Suprapubic skin (tissue), 3 donors: ENCODE results near the gene IGFBP4.

ENCODE experiments used
- POLR2A ChIP-seq, 2 donors: fragments of 450-650 bp; IDR thresholded peaks; one replicate each; pipeline ENCODE4 v1.6.1; 2017; ENCODE audit warnings: antibody characterized with exemption in 2 of 2, mild to moderate bottlenecking in 2 of 2, moderate library complexity in 2 of 2
- TF ChIP-seq, protein P1 (sequence below), 2 donors: fragments of 200-600 bp in 1 of 2; fragments of 450-650 bp in 1 of 2; sonication (generic) in 1 of 2; IDR thresholded peaks; one replicate each; pipeline ENCODE4 v1.5.1; 2016 to 2019; ENCODE audit warnings: antibody characterized with exemption in 2 of 2, mild to moderate bottlenecking in 1 of 2, moderate library complexity in 1 of 2

DNA sequence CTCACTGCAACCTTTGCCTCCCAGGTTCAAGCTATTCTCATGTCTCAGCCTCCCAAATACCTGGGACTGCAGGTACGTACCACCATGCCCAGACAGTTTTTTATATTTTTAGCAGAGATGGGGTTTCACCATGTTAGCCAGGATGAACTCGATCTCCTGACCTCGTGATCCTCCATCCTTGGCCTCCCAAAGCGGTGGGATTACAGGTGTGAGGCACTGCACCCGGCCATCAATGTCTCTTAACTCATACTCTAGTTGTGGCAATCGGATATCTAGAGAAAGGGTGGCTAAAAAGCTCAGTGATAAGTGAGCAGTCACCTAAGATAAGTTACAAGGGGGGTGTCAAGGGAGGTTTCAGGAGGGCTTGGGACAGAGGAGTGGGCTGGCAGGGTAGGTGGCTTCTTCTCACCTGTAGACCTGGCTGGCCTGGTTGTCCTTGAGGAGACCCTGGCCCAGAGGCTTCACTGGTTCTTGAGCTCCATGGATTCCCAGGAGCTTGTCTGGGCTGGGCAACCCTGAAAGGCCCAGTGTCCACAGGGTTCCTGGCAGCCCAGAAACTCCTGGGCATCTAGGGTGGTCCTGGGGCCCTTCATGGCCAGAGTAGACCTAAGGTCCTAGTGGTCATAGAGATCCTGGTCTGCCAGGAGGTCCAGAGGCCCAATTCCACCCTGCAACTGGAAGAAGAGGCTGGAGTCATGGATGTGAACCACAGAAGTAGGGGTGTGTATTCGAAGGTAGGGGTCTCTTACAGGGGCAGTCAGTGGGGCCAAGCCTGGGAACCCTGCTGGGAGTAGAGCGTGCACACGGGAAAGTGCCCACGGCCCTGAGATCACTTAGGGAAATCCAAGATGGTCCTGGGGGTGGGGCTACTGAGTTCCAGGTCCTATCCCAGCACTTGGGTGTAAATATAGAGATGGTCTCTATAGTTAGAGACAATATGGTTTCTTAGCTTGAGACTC lies 12.7 kb upstream of the IGFBP4 start:
- TF ChIP-seq, protein P1, sequence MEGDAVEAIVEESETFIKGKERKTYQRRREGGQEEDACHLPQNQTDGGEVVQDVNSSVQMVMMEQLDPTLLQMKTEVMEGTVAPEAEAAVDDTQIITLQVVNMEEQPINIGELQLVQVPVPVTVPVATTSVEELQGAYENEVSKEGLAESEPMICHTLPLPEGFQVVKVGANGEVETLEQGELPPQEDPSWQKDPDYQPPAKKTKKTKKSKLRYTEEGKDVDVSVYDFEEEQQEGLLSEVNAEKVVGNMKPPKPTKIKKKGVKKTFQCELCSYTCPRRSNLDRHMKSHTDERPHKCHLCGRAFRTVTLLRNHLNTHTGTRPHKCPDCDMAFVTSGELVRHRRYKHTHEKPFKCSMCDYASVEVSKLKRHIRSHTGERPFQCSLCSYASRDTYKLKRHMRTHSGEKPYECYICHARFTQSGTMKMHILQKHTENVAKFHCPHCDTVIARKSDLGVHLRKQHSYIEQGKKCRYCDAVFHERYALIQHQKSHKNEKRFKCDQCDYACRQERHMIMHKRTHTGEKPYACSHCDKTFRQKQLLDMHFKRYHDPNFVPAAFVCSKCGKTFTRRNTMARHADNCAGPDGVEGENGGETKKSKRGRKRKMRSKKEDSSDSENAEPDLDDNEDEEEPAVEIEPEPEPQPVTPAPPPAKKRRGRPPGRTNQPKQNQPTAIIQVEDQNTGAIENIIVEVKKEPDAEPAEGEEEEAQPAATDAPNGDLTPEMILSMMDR (IDR thresholded peaks at IDR 0.05): no peak
- no peak for TF ChIP-seq POLR2A (IDR thresholded peaks at IDR 0.05)
